ENCODE data around the gene FAM98C. TPM values are rescaled to one million over a fixed set of nuclear protein-coding genes. Genes with fewer than 3 reads are reported as not detected.
A peak's percentile ranks its signal among the peaks of the same experiment; 100 is the strongest.

FAM98C gene
- total RNA-seq, 4 donors from 2014 or later, result 22.1 to 36.5 (median 23.9) TPM

GRCh38 chr19:38367041-38367440, 35.9 kb upstream of the FAM98C start:
- 58 to 60% methylated on average over 12 of the region's 12 CpGs for WGBS, 2 donors
- H3K27me3 ChIP-seq, result no peaks in the 10 kb centered on the region
- no peak overlapping the region for H3K4me3 ChIP-seq (replicated peaks in 1 of 3)
- no peaks in the 10 kb centered on the region for H3K9me3 ChIP-seq
- intact Hi-C loops (cut with DNase I), result no loop called here
- peaks cover 8 to 9% of the 10 kb centered on the region in 2 donors for H3K4me1 ChIP-seq
- H3K36me3 ChIP-seq, result no peaks in the 10 kb centered on the region
- no peak overlapping the region for H3K27ac ChIP-seq
- TF ChIP-seq POLR2A (IDR thresholded peaks at IDR 0.05), result no peak
- no peak for TF ChIP-seq CTCF (IDR thresholded peaks at IDR 0.05)
- DNase-seq, result no peak

GRCh38 chr19:38369584-38369983, 33.3 kb upstream of the FAM98C start:
- Histone ChIP-seq H3K27me3 (no peaks in the 10 kb centered on the region), H3K4me1 (peaks cover 0 to 3% of the 10 kb centered on the region in 2 donors), H3K27ac (no peak overlapping the region), H3K9me3 (no peaks in the 10 kb centered on the region), H3K4me3 (replicated peaks in 1 of 3) (no peak overlapping the region), H3K36me3 (no peaks in the 10 kb centered on the region)
- WGBS, 2 donors, result 89 to 92% methylated on average over 2 of the region's 2 CpGs
- TF ChIP-seq POLR2A (IDR thresholded peaks at IDR 0.05) (no peak), CTCF (IDR thresholded peaks at IDR 0.05) (no peak)
- no peak for DNase-seq
- intact Hi-C loops (cut with DNase I), result no loop called here

GRCh38 chr19:38370299-38370698, 32.6 kb upstream of the FAM98C start:
- no peaks in the 10 kb centered on the region for H3K27me3 ChIP-seq
- no peaks in the 10 kb centered on the region for H3K36me3 ChIP-seq
- no peaks in the 10 kb centered on the region for H3K9me3 ChIP-seq
- H3K4me3 ChIP-seq (replicated peaks in 1 of 3), result no peak overlapping the region
- peaks cover under 1 to 6% of the 10 kb centered on the region in 2 donors for H3K4me1 ChIP-seq
- intact Hi-C loops (cut with DNase I), result loop anchor here (5.0 kb wide), 2 partner anchors 33 to 128 kb away; partner anchors contain the start of gene CATSPERG
- no peak overlapping the region for H3K27ac ChIP-seq
- 70 to 71% methylated on average over 12 of the region's 12 CpGs for WGBS, 2 donors
- TF ChIP-seq CTCF (IDR thresholded peaks at IDR 0.05), result no peak
- no peak for TF ChIP-seq POLR2A (IDR thresholded peaks at IDR 0.05)
- no peak for DNase-seq

GRCh38 chr19:38371081-38371480, 31.8 kb upstream of the FAM98C start:
- WGBS, 2 donors, result 76 to 79% methylated on average over 6 of the region's 6 CpGs
- Histone ChIP-seq H3K27ac (no peak overlapping the region), H3K9me3 (no peaks in the 10 kb centered on the region), H3K4me3 (replicated peaks in 1 of 3) (no peak overlapping the region), H3K27me3 (no peaks in the 10 kb centered on the region), H3K4me1 (peaks cover 8 to 14% of the 10 kb centered on the region in 2 donors), H3K36me3 (no peaks in the 10 kb centered on the region)
- intact Hi-C loops (cut with DNase I), result loop anchor here (5.0 kb wide), 2 partner anchors 34 to 129 kb away; partner anchors contain the start of gene CATSPERG
- no peak for TF ChIP-seq POLR2A (IDR thresholded peaks at IDR 0.05)
- no peak for TF ChIP-seq CTCF (IDR thresholded peaks at IDR 0.05)
- no peak for DNase-seq

- no peak for DNase-seq
- intact Hi-C loops (cut with DNase I), result loop anchor here (5.0 kb wide), 2 partner anchors 37 to 132 kb away; partner anchors contain the start of gene CATSPERG
- Histone ChIP-seq H3K4me1 (peaks cover 14 to 15% of the 10 kb centered on the region in 2 donors), H3K36me3 (peaks cover 0 to 6% of the 10 kb centered on the region in 2 donors), H3K4me3 (replicated peaks in 1 of 3) (no peak overlapping the region), H3K27me3 (no peaks in the 10 kb centered on the region), H3K9me3 (no peaks in the 10 kb centered on the region), H3K27ac (peak overlapping the region; percentile 22 to 90 (median 71))
- no peak for TF ChIP-seq CTCF (IDR thresholded peaks at IDR 0.05)
- TF ChIP-seq POLR2A (IDR thresholded peaks at IDR 0.05), result no peak
- WGBS, 2 donors, result 38 to 40% methylated on average over 6 of the region's 6 CpGs
Measured at GRCh38 chr19:38373907-38374331, 29.0 kb upstream of the FAM98C start.

Measured in thyroid gland (tissue), 4 donors.